WERI-Rb-1 (cell line): ENCODE measurements around the gene MLF2.

Experiments used
- DNase-seq: peaks from one replicate; pipeline ENCODE4 v3.0.0-alpha.2; 2020
- H3K27ac ChIP-seq: fragments of 250-450 bp; sonication (Bioruptor Pico); 2 replicates; pipeline ENCODE4 v1.5.1; 2020; ENCODE audit warnings: mild to moderate bottlenecking, moderate library complexity
- H3K27me3 ChIP-seq: fragments of 250-450 bp; sonication (Bioruptor Pico); 2 replicates; pipeline ENCODE4 v1.5.1; 2021; ENCODE audit warnings: mild to moderate bottlenecking, low read depth, moderate library complexity; ENCODE audit not compliant: insufficient read depth, severe bottlenecking
- H3K36me3 ChIP-seq: fragments of 250-450 bp; sonication (Bioruptor Pico); 2 replicates; pipeline ENCODE4 v1.5.1; 2020; ENCODE audit warnings: mild to moderate bottlenecking, moderate library complexity
- H3K4me3 ChIP-seq: 2 replicates; pipeline ENCODE4 v1.5.1; 2011; ENCODE audit warnings: low read depth, mild to moderate bottlenecking, control low read depth, low read length
- H3K9me3 ChIP-seq: fragments of 250-450 bp; sonication (Bioruptor Pico); 2 replicates; pipeline ENCODE4 v1.5.1; 2021; ENCODE audit warnings: mild to moderate bottlenecking, moderate library complexity; ENCODE audit not compliant: severe bottlenecking
- TF ChIP-seq, protein P1 (sequence below): IDR thresholded peaks from 2 replicates; pipeline ENCODE4 v1.5.1; 2011; ENCODE audit warnings: low read depth, mild to moderate bottlenecking, control low read depth, inconsistent platforms, low read length

The MLF2 gene, protein sequence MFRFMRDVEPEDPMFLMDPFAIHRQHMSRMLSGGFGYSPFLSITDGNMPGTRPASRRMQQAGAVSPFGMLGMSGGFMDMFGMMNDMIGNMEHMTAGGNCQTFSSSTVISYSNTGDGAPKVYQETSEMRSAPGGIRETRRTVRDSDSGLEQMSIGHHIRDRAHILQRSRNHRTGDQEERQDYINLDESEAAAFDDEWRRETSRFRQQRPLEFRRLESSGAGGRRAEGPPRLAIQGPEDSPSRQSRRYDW

DNA sequence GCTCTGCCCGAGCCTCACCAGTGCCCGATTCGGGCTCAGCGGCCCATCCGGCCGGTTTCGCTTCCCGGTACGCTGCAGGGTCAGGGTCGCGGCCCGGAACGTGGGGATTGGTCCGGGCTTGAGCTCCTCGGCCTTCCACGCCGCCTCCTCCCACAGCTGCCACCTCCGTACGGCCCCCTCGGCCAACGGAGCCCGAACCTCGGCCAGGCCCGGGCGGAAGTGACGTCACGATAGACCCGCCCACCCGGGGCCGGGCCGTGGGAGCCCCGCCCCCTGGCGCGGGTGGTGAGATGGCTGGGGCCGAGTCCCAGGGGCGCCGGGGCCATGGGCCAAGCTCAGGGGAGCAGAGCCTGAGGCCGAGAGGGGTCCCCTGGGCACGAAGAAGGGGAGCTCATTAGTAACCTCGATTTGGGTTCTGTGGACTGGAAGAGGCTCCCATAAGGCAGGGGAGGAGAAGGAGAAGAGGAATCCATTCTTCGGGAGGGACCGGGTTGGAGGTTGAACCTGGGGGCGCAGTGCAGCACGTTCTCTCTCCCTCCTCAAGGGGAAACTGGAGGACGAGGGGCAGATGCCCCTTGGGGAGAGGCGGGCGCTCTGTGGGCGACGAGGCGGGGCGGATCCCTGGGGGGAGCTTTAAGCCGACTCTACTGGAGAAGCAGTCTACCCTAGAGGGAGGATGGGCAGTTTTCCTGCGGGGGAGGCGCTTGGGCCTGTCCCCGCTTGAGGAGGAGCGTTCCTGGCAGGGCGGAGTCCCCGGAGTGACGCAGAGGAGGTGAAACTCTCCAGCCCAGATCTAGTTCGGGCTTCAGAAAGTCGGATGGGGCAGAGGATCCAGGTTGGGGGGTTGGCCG, at the start of gene MLF2:
Gene MLF2 (minus strand): TSS at position 221 of the 851 bp plus-strand sequence. CDS start 807 bp downstream, outside the sequence.
- Histone ChIP-seq H3K9me3 (no peaks in the 10 kb centered on the region), H3K36me3 (peaks cover 44% of the 10 kb centered on the region), H3K27me3 (no peaks in the 10 kb centered on the region), H3K4me3 (peak within 1 kb of the TSS; percentile 73), H3K27ac (peak within 1 kb of the TSS; percentile 97)
- TF ChIP-seq, protein P1, sequence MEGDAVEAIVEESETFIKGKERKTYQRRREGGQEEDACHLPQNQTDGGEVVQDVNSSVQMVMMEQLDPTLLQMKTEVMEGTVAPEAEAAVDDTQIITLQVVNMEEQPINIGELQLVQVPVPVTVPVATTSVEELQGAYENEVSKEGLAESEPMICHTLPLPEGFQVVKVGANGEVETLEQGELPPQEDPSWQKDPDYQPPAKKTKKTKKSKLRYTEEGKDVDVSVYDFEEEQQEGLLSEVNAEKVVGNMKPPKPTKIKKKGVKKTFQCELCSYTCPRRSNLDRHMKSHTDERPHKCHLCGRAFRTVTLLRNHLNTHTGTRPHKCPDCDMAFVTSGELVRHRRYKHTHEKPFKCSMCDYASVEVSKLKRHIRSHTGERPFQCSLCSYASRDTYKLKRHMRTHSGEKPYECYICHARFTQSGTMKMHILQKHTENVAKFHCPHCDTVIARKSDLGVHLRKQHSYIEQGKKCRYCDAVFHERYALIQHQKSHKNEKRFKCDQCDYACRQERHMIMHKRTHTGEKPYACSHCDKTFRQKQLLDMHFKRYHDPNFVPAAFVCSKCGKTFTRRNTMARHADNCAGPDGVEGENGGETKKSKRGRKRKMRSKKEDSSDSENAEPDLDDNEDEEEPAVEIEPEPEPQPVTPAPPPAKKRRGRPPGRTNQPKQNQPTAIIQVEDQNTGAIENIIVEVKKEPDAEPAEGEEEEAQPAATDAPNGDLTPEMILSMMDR: peak; percentile 92
- DNase-seq: peak; percentile 99

DNA sequence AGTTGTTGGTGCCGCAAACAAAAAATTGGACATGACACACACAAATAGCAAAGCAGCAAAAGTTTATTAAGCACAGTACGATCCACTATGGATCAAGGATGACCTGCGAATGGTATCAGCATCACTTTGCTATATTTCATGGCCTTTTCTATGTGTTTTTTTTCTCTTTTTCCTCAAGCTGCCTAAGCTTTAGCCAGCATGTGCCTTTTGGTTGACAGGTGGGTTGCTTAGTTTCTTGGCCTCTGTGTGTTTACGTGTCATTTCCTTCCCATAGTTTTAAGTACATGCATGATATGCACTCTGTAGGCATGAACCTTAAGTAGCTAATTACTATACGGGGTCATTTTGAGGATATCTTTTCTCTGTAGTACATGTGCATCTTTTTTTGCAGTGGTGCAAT, 46.2 kb upstream of the MLF2 start:
- Histone ChIP-seq H3K27me3 (no peaks in the 10 kb centered on the region), H3K9me3 (peaks cover 2% of the 10 kb centered on the region), H3K36me3 (no peaks in the 10 kb centered on the region), H3K4me3 (no peak overlapping the region), H3K27ac (no peak overlapping the region)
- TF ChIP-seq, protein P1: no peak
- DNase-seq: no peak

DNA sequence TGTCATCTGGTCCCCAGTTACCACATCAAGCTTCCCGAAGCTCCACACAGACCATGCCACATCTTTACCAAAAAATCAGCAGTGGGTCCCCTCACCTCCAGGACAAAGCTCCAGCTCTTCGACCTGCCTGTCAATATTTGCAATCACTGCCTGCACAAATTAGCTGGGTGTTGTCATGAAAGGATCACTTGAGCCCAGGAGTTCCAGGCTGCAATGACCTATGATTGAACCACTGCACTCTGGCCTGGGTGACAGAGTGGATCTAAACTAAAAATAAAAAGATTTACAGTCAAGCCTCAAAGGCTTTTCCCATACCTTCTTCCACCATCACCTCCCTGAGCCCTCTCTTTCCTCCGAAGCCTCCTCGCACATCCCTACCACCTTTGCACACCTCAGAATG, 43.6 kb upstream of the MLF2 start:
- TF ChIP-seq, protein P1: no peak
- no peak for DNase-seq
- H3K4me3 ChIP-seq: no peak overlapping the region
- H3K27me3 ChIP-seq: no peaks in the 10 kb centered on the region
- no peaks in the 10 kb centered on the region for H3K36me3 ChIP-seq
- H3K9me3 ChIP-seq: no peaks in the 10 kb centered on the region
- no peak overlapping the region for H3K27ac ChIP-seq

DNA sequence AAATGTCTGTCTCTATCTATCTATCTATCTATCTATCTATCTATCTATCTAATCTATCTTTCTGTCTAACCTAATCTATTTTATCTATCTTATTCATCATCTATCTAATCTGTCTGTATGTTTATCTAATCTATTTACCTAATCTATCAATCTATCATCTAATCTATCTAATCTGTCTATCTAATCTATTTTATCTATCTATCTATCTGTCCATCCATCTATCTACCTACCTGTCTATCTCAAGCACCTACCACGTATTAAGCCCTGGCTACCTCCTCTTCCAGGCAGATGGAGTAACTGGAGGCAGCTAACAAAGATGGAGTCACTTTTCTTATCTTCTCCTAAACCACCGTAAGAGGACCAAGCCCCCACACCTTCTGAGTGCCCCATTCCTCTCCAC, 42.1 kb upstream of the MLF2 start:
- TF ChIP-seq, protein P1: no peak
- Histone ChIP-seq H3K27me3 (no peaks in the 10 kb centered on the region), H3K36me3 (no peaks in the 10 kb centered on the region), H3K9me3 (no peaks in the 10 kb centered on the region), H3K4me3 (no peak overlapping the region), H3K27ac (no peak overlapping the region)
- no peak for DNase-seq

DNA sequence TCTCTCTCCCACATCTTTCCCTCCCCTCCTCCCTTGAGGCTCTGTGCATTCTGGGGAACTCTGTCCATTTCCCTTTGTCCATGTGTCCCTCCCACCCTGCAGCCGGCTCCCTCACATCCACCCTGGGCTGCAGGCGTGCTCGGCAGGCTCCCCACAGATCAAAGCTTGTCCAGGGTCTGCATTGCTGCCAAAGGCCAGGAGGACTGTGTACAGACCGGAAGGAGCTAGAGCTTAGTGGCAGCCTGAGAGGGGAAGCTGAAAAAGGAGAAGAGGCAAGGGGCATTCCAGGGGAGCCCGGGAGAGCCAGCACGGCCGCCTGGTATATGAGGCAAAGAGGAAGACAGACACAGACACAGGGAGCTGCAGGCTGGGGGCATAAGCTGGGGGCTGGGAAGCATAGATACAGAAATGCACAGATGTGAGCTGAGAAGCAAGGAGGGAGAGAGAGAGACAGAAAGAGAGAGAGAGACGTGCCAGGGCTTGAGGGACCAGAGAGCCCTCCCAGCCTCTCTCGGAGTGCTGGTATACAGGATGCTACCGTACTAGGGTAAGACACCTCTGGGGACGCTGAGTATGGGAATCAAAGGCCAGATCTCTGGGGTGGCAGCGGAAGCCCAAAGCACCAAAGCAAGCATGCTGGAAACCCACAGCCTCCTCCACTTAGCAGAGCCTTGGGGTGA, 39.7 kb upstream of the MLF2 start:
- Histone ChIP-seq H3K27me3 (no peaks in the 10 kb centered on the region), H3K9me3 (no peaks in the 10 kb centered on the region), H3K27ac (no peak overlapping the region), H3K4me3 (no peak overlapping the region), H3K36me3 (no peaks in the 10 kb centered on the region)
- no peak for DNase-seq
- TF ChIP-seq, protein P1: no peak
